H9 (cell line): ENCODE data around the gene ZNF813. TPM values are rescaled to one million over a fixed set of nuclear protein-coding genes. Genes with fewer than 3 reads are reported as not detected.
A peak's percentile ranks its signal among the peaks of the same experiment; 100 is the strongest.

Source experiments
- DNase-seq: peaks from one replicate; pipeline ENCODE4 v3.0.0-alpha.2; 2017
- H2AFZ ChIP-seq: one replicate; pipeline ENCODE4 v1.6.1; 2013; ENCODE audit warnings: mild to moderate bottlenecking, low read length, control low read depth, moderate library complexity
- H2AK5ac ChIP-seq: 2 replicates; pipeline ENCODE4 v1.6.1; 2013; ENCODE audit warnings: low read length, control low read depth, mixed read lengths; ENCODE audit not compliant: insufficient read length
- H2BK120ac ChIP-seq: one replicate; pipeline ENCODE4 v1.6.1; 2013; ENCODE audit warnings: low read depth, mild to moderate bottlenecking, low read length, control low read depth, inconsistent platforms; ENCODE audit not compliant: poor library complexity, severe bottlenecking
- H2BK12ac ChIP-seq: 2 replicates; pipeline ENCODE4 v1.6.1; 2013; ENCODE audit warnings: low read length, control low read depth, mixed read lengths, low read depth; ENCODE audit not compliant: insufficient read length
- H2BK15ac ChIP-seq: 2 replicates; pipeline ENCODE4 v1.6.1; 2013; ENCODE audit warnings: low read depth, low read length, control low read depth
- H2BK20ac ChIP-seq: one replicate; pipeline ENCODE4 v1.6.1; 2013; ENCODE audit warnings: low read depth, mild to moderate bottlenecking, low read length, control low read depth, inconsistent platforms; ENCODE audit not compliant: poor library complexity, severe bottlenecking
- H2BK5ac ChIP-seq: 2 replicates; pipeline ENCODE4 v1.6.1; 2013; ENCODE audit warnings: low read length, control low read depth, mixed read lengths; ENCODE audit not compliant: insufficient read length
- H3K14ac ChIP-seq: 2 replicates; pipeline ENCODE4 v1.6.1; 2013; ENCODE audit warnings: low read length, control low read depth; ENCODE audit not compliant: insufficient read depth
- H3K18ac ChIP-seq: 2 replicates; pipeline ENCODE4 v1.6.1; 2013; ENCODE audit warnings: low read depth, mild to moderate bottlenecking, mixed read lengths, low read length, control low read depth; ENCODE audit not compliant: insufficient read length
- H3K23ac ChIP-seq: 2 replicates; pipeline ENCODE4 v1.6.1; 2013; ENCODE audit warnings: low read length, control low read depth, mixed read lengths, low read depth; ENCODE audit not compliant: insufficient read length
- H3K23me2 ChIP-seq: 2 replicates; pipeline ENCODE4 v1.6.1; 2013; ENCODE audit warnings: low read depth, mild to moderate bottlenecking, mixed read lengths, low read length, control low read depth; ENCODE audit not compliant: insufficient read length, poor library complexity, severe bottlenecking
- H3K27ac ChIP-seq: 2 replicates; pipeline ENCODE4 v1.5.1; 2013; ENCODE audit warnings: low read length, control low read depth, mixed read lengths, low read depth; ENCODE audit not compliant: insufficient read length
- H3K27me3 ChIP-seq: 2 replicates; pipeline ENCODE4 v1.6.1; 2013; ENCODE audit warnings: low read length, control low read depth, inconsistent platforms; ENCODE audit not compliant: insufficient read depth
- H3K4ac ChIP-seq: 2 replicates; pipeline ENCODE4 v1.6.1; 2013; ENCODE audit warnings: low read depth, mild to moderate bottlenecking, control low read depth, inconsistent platforms, low read length, moderate library complexity
- H3K4me1 ChIP-seq: 2 replicates; pipeline ENCODE4 v1.6.1; 2013; ENCODE audit warnings: low read length, control low read depth, inconsistent platforms; ENCODE audit not compliant: insufficient read depth
- H3K4me2 ChIP-seq: 2 replicates; pipeline ENCODE4 v1.6.1; 2013; ENCODE audit warnings: low read length, control low read depth, mixed read lengths; ENCODE audit not compliant: insufficient read length, insufficient read depth
- H3K56ac ChIP-seq: 2 replicates; pipeline ENCODE4 v1.6.1; 2013; ENCODE audit warnings: low read depth, mild to moderate bottlenecking, mixed read lengths, low read length, control low read depth; ENCODE audit not compliant: insufficient read length
- H3K79me1 ChIP-seq: 2 replicates; pipeline ENCODE4 v1.6.1; 2013; ENCODE audit warnings: low read depth, mild to moderate bottlenecking, moderate library complexity, low read length, control low read depth, inconsistent platforms; ENCODE audit not compliant: insufficient read depth, poor library complexity, severe bottlenecking
- H3K79me2 ChIP-seq: 2 replicates; pipeline ENCODE4 v1.6.1; 2013; ENCODE audit warnings: low read length, control low read depth, inconsistent platforms; ENCODE audit not compliant: insufficient read depth
- H3K9ac ChIP-seq: 2 replicates; pipeline ENCODE4 v1.6.1; 2013; ENCODE audit warnings: low read length, control low read depth, mixed read lengths; ENCODE audit not compliant: insufficient read length; ENCODE audit errors: extremely low read depth
- H3K9me3 ChIP-seq: one replicate; pipeline ENCODE4 v1.6.1; 2013; ENCODE audit warnings: low read depth, low read length, inconsistent platforms; ENCODE audit not compliant: control insufficient read depth
- H3T11ph ChIP-seq: one replicate; pipeline ENCODE4 v1.6.1; 2013; ENCODE audit warnings: mild to moderate bottlenecking, low read length, control low read depth, inconsistent platforms
- H4K20me1 ChIP-seq: one replicate; pipeline ENCODE4 v1.6.1; 2013; ENCODE audit not compliant: control insufficient read depth, insufficient read length, insufficient read depth
- H4K5ac ChIP-seq: 2 replicates; pipeline ENCODE4 v1.6.1; 2013; ENCODE audit warnings: low read depth, mild to moderate bottlenecking, mixed read lengths, low read length, control low read depth; ENCODE audit not compliant: insufficient read length
- H4K8ac ChIP-seq: replicated peaks from 2 replicates; pipeline ENCODE4 v1.6.1; 2013; ENCODE audit warnings: low read length, control low read depth, mixed read lengths, low read depth; ENCODE audit not compliant: insufficient read length
- H4K91ac ChIP-seq: 2 replicates; pipeline ENCODE4 v1.6.1; 2013; ENCODE audit warnings: low read depth, mild to moderate bottlenecking, moderate library complexity, mixed read lengths, low read length, control low read depth; ENCODE audit not compliant: insufficient read length
- H3K27ac Mint-ChIP-seq, 3 experiments: 2 replicates in 2 of 3; 3 replicates in 1 of 3; pipeline ENCODE4 v1.8.0; 2020 to 2021; ENCODE audit warnings: mixed read lengths in 3 of 3, mild to moderate bottlenecking in 1 of 3, moderate library complexity in 1 of 3
- H3K27me3 Mint-ChIP-seq: 2 replicates; pipeline ENCODE4 v1.8.0; 2021; ENCODE audit warnings: low read depth, mild to moderate bottlenecking, moderate library complexity, mixed read lengths
- H3K36me3 Mint-ChIP-seq, 3 experiments: 2 replicates in 2 of 3; 3 replicates in 1 of 3; pipeline ENCODE4 v1.8.0; 2020 to 2021; ENCODE audit warnings: low read depth in 3 of 3, mixed read lengths in 3 of 3; ENCODE audit not compliant: insufficient read depth in 1 of 3
- H3K4me1 Mint-ChIP-seq, 2 experiments: 2 replicates each; pipeline ENCODE4 v1.8.0; 2020; ENCODE audit warnings: mixed read lengths in 2 of 2
- H3K4me3 Mint-ChIP-seq, 2 experiments: 2 replicates in 1 of 2; 3 replicates in 1 of 2; pipeline ENCODE4 v1.8.0; 2020 to 2021; ENCODE audit warnings: mild to moderate bottlenecking in 2 of 2, mixed read lengths in 2 of 2, moderate library complexity in 1 of 2
- H3K9me3 Mint-ChIP-seq, 2 experiments: 2 replicates in 1 of 2; 3 replicates in 1 of 2; pipeline ENCODE4 v1.8.0; 2020; ENCODE audit warnings: mild to moderate bottlenecking in 2 of 2, mixed read lengths in 2 of 2, moderate library complexity in 1 of 2
- total RNA-seq: library from RNA; stranded (reverse); gene quantifications from 2 replicates; pipeline ENCODE4 v1.2.1, GENCODE V29; 2021
- TF ChIP-seq, protein P1 (sequence below): fragments of 200-600 bp; sonication (generic); conservative IDR thresholded peaks from 3 replicates; pipeline ENCODE4 v1.8.0; 2021; ENCODE audit warnings: antibody characterized with exemption, mild to moderate bottlenecking

ZNF813 gene
- total RNA-seq, 1 experiment from 2014 or later = 17.3 TPM

DNA sequence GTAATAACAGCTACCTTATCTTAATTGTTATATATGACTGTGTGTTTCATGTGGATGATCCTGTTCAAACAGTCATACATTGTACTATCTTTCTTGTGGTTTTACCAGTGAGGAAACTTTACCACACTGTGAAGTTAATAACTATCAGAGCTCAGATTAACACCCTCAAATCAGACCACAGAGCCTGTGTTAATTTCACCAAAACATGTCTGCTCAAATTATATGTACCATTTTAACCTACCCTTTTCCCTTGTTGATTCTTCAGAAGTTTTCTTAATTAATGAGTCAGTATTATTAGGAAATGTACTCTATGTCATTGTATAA is 68.7 kb downstream of the ZNF813 start:
- Histone ChIP-seq H3K14ac (no peak overlapping the region), H3K27me3 (no peaks in the 10 kb centered on the region), H3K18ac (no peak overlapping the region), H3T11ph (no peak overlapping the region), H3K4me2 (no peak overlapping the region), H3K23me2 (no peaks in the 10 kb centered on the region), H3K4me1 (no peaks in the 10 kb centered on the region), H3K4ac (no peak overlapping the region), H2AK5ac (no peak overlapping the region), H4K8ac (no peak overlapping the region), H4K91ac (no peak overlapping the region), H3K79me1 (no peaks in the 10 kb centered on the region), H2BK5ac (no peak overlapping the region), H3K9me3 (no peaks in the 10 kb centered on the region), H3K23ac (no peak overlapping the region), H2BK15ac (no peak overlapping the region), H2BK20ac (no peak overlapping the region), H2BK120ac (no peak overlapping the region), H4K20me1 (no peaks in the 10 kb centered on the region), H3K56ac (no peak overlapping the region), H3K9ac (no peak overlapping the region), H2BK12ac (no peak overlapping the region), H3K79me2 (no peaks in the 10 kb centered on the region), H2AFZ (no peak overlapping the region), H3K27ac (no peak overlapping the region), H4K5ac (no peak overlapping the region)
- Mint-ChIP-seq H3K27me3 (no peaks in the 10 kb centered on the region; the same call in 1 of the 2 replicates), H3K27ac (peak overlapping the region in 1 of 3 experiments; percentile 58; a peak in 1 of 7 replicates), H3K9me3 (no peaks in the 10 kb centered on the region), H3K4me3 (no peak overlapping the region), H3K36me3 (peaks cover 15 to 54% (median 45%) of the 10 kb centered on the region in 3 experiments), H3K4me1 (peaks cover 0 to 7% of the 10 kb centered on the region in 2 experiments; a peak in 2 of 4 replicates)
- TF ChIP-seq, protein P1, sequence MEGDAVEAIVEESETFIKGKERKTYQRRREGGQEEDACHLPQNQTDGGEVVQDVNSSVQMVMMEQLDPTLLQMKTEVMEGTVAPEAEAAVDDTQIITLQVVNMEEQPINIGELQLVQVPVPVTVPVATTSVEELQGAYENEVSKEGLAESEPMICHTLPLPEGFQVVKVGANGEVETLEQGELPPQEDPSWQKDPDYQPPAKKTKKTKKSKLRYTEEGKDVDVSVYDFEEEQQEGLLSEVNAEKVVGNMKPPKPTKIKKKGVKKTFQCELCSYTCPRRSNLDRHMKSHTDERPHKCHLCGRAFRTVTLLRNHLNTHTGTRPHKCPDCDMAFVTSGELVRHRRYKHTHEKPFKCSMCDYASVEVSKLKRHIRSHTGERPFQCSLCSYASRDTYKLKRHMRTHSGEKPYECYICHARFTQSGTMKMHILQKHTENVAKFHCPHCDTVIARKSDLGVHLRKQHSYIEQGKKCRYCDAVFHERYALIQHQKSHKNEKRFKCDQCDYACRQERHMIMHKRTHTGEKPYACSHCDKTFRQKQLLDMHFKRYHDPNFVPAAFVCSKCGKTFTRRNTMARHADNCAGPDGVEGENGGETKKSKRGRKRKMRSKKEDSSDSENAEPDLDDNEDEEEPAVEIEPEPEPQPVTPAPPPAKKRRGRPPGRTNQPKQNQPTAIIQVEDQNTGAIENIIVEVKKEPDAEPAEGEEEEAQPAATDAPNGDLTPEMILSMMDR = no peak
- no peak for DNase-seq
